HG03196 (cell line): ENCODE measurements around the gene OS9.

Experiments used
- ATAC-seq: cut with Tn5 transposase; IDR thresholded peaks from one replicate; pipeline ENCODE4 v1.9.1; 2021; ENCODE audit not compliant: unreplicated experiment

OS9 gene

DNA sequence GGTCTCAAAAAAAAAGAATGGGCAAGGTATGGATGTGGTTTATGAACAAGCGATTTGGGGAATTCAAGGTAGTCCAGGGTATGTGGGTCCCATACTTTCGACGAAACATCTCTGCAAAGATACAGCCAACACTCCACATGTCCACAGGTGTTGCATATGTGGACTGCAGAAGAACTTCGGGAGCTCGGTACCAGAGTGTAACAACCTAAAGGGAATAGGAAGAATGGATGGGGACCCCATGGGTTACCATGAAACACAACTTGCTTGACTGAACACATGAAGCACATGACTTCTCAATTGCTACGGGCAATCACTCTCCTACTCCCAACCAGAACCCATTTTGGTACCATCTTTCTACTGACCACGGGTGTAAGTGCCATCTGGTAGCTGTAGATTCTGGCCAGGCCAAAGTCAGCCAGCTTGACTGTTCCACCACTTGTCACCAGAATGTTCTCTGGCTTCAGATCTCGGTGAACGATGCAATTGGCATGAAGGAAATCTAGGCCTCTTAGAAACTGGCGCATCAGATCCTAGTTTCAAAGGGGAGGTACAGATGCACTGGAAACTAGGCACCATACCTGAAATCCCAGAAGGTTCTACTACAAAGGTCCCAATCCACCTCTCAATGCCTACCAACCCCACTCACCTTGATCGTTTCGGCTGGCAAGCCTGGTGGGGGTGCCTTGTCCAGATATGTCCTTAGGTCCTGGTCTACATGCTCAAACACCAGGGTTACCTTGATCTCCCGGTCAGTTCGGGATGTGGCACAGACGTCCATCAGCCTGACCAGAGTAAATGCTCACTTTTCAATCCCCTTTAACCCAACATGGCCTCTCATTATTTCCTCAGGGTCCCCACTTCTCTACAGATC, 56.9 kb downstream of the OS9 start:
- no peak for ATAC-seq

DNA sequence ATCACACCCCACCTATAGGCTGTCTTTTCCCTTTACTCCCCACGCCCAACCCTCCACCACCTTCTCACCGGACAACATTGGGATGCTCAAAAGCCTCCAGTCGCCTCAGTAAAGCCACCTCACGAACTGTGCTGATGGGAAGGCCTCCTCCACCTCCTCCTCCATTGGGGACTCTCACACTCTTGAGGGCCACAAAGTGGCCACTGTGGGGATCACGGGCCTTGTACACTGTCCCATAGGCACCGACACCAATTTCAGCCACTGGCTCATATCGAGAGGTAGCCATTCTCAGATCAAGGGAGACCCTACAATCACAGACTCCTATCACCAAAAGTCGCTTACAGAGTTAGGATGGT, 57.5 kb downstream of the OS9 start:
- ATAC-seq, result no peak

DNA sequence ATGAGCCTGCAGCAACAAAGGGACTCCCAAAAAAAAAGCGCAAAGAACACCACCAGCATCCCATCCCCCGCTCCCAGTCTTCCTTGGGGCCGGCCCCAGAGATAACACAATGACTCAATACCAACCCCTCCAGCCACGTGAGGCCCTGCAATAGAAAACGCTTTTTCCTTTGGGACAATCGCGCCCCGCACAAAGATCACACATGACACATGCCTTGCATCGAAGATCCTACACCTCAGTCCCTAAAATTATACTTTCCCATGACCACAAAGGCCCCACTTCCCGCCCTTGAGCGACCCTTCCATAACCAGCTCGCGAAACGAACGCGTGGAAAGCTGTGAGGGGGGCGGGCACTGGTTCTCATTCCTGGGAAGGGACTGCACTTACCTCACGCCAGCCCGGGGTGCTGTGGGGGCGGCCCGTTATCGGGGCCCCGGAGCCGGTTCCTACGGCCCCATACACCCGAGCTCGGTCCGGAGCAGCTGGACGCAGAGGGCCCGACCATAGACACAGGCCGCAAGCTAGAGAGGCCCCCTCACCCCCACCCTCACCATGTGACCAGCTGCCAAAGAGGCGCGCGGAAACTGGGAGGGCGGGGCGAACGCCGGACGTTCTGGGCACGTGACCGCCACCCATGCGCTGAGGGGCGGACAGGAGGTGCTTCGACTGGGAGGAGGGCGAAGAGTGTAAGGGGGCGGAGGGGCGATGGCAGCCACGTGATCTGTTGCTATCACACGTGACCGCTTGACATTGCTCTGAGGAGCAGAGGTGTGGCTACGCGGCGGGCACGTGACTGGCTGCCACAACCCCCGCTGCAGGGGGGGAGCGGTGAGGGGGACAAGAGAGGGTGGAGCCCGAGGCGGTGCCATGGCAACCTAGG, 58.1 kb downstream of the OS9 start, which contains the start of gene CDK4:
CDK4 (minus strand) TSS at position 523 of the 880 bp plus-strand sequence. CDS start 593 bp downstream, outside the sequence.
- peak; percentile 71 for ATAC-seq

DNA sequence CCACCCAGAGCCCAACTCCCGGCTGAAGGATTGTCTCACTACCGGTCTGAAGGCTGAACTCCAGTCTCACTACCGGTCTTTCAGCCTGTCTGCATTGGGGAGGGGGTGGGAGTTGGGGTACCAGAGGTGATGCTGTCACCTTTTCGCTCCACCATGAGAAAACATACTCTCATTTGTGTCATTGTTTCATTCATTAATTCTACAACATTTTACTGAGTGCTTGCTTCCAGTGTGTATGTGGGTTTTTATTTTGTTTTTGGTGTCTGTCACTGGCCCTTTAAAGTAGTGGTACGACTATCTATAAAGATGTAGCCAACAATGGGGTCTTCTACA, 58.7 kb downstream of the OS9 start:
- ATAC-seq, result no peak

DNA sequence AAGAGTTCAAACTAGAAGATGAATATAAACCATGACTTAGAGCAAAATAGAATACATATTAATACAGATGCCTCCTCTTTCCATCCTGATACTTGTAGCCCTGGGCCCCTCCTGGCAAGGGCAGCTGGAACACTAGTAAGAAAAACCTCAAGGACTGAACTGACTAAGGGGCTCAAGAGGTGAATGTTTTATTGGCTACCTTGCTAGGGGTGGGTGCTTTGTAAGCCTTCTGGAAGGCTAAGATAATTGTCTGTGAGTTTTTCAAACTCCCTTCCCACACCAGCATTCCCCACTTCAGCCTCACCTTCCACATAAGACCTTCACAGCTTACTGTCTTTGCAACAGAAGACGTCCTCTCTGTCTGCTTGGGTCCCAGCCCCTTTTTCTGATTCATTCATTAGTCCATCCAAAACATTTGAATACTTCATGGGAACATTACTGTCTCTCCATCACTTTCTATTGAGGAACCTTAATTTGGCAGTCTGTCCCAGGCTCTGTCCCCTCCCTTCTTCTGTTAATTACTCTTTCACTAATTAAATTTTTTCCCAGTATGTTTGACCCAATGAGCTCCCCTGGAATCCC, 59.9 kb downstream of the OS9 start:
- ATAC-seq, result no peak

DNA sequence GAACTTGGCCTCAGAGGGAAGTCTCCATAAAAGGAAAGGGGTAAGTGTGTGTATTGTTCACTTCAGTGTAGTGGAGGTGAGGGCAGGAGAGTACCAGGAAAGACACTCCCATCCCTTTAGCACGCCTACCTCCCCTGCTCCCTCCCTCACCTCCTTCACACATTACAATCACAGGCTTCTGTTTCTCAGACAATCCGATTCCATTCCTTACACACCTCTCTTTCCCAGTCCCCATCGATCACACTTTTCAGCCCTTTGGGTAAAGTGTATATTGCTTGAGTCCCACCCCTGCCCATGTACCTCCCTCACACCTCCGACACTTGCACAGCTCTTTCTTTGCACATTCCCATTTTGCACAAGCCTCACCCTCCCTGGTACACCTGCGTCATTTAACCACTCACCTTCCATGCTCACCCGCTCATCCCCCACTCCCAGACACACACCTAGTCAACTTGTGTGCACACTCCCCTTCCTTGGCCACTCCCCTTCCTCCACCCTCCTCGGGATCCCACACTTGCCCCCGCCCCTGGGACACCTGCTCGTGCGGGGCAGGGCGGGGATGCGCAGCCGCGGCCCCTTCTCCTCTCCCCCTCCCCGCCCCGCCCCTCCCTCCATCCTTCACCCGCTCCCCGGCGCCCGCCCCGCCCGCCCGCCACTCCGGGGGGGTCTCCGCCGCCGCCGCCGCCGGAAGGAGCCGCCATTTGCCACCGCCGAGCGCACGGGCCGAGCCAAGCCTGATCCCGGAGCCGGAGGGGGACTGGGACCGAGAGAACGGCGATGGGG, 60.7 kb downstream of the OS9 start, which contains the start of gene MARCHF9:
MARCHF9 (plus strand) TSS at position 693 of the 783 bp plus-strand sequence. CDS start 426 bp downstream, outside the sequence.
- peak; percentile 32 for ATAC-seq

DNA sequence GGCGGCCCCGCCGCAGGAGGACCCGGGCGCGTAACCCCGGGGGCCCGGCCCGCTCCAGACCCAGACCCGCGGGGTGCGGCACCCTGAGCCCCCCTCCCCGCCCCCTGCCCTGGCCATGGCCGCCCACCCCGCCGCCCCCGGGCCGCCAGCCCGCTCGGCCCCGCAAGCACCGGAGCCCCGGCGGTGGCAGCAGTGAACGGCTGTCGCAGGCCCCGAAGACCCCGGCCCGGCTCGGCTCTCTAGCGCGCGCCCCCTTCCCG, 61.2 kb downstream of the OS9 start:
- no peak for ATAC-seq

DNA sequence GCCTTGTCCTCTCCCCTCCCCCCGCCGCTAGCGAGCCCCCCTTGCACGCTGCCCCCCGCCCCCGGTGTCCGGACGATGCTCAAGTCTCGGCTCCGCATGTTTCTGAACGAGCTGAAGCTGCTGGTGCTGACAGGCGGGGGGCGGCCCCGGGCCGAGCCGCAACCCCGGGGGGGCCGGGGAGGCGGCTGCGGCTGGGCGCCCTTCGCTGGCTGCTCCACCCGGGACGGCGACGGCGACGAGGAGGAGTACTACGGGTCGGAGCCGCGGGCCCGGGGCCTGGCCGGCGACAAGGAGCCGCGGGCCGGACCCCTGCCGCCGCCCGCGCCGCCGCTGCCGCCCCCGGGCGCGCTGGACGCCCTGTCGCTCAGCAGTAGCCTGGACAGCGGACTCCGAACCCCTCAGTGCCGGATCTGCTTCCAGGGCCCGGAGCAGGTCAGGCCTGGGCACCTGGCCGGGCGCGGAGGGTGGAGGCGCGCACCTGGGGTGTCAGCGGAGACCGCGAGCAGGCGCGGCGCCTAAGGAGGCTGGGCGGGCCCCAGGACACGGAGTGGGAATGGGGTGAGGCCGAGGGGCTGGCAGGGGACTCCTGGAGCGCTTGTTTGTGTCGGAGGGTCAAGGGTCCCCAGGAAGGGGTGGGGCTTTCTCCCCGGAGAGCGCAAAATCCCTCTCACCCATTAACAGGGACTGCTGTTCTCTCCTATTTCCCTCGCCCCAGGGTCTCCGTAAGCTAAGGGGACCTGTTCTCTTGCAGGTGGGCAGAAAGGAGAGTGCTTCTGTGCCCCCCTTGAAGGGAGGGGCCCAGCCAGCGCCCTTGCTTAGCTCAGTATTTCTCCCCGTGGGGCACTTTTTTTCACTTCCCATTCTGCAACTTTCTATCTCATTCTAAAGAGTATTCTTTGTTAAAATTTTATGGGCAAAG, 61.8 kb downstream of the OS9 start:
- no peak for ATAC-seq

DNA sequence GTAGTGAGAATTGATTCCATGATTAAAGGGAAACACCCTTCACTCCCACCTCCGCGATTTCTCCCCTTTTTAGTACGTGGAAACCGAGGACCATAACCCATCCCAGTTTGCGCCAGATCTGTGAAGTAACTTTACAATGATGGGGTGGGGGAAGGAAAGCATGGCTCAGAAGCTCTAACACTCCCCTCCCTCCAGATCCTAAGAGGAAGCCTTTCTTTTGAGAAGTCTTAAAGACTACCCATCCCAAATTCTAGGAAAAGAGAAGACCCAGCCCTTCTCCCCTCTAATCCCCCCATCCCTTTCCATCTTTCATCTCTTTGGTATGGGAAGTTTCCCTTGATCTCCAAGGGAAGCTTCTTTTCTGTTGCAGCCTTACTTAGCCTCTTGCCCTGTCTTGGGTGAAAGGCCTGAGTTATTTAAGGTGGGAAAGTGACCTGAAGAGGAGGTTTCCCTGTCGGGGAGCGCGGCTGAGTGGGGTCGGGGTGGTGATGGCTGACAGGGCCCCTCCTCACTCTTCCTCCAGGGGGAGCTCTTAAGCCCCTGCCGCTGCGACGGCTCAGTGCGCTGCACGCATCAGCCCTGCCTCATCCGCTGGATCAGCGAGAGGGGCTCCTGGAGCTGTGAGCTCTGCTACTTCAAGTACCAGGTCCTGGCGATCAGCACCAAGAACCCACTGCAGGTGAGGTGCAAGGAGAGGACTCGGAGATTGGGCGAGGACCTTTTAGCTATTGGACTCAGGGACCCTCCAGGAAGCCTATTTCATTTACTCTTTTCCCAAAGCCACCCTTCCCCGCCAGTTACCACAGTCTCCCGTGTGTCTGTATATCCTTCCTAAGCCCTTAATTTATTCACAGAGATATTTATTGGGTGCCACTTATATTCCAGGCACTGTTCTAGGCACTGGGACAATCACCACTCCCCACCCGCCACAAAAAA, 62.7 kb downstream of the OS9 start:
- no peak for ATAC-seq

DNA sequence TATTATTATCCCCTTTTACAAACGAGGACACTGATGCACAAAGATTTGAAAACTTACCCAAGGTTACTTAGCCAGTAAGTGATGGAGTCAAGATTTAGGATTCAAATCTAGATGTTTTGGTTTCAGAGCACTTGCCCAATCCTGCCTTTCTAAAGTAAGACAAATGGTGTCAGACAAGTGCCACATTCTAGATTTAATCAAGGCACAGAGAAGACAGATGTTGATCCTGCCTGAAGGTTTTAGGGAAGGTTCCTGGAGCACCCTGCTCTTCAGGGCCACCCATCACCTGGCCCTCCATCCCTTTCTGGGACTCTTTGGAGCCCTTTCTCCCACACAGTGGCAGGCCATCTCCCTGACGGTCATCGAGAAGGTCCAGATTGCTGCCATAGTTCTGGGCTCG, 63.8 kb downstream of the OS9 start:
- ATAC-seq, result no peak

DNA sequence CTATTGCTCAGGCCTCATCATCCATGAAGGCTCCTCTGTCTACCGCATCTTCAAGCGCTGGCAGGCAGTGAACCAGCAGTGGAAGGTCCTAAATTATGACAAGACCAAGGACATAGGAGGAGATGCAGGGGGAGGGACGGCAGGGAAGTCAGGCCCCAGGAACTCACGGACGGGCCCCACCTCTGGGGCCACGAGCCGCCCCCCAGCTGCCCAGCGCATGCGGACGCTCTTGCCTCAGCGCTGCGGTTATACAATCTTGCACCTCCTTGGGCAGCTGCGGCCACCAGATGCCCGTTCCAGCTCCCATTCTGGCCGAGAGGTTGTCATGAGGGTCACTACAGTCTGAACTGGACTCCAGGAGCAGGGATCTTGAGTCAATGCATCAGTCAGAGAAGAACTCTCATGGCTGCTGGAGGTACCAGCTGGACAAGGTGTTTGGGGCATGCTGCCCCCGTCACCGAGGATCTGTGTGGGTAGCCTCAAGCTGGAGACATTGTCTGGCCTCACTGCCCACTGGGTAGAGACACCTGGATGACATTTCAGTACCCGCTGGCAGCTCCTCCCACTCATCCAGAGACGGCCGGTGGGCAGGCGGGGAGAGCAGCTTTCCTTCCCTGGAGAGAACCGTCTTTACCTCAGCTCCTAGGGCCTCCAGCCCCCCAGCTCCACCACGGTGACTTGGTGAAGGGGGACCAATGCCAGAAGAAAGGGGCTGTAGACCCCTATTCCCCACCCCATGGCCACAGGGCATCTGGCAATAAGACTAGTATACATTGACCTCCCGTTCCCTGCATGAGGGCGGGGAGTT, 64.8 kb downstream of the OS9 start:
- no peak for ATAC-seq

DNA sequence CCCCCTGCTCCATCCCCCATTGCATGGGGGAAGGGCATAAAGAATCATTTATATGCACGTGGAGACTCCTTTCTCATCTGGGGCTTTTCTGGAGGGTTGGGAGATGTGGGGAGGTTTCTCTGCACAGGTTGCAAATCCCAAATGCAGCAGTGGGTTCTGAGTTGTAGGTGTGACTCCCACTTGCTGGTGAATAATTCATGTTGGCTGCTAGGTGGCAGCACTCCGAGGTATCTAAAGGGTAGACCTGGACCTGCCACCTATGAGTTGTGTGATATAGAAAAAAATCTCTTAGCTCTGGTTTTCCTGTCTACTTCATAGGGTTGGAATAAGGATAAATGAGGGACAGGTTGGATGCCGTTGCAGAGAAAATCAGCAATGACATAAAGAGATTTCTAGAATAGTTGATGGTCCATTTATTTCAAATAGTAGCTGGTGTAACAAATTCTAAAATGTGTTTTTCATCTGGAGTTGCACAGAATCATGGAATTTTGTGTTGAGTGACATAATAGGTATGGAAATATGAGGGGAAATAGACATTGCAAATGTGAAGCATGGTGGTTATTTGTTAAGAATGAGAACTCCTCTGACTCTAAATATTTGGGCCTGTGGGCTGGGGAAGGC, 65.5 kb downstream of the OS9 start:
- no peak for ATAC-seq

DNA sequence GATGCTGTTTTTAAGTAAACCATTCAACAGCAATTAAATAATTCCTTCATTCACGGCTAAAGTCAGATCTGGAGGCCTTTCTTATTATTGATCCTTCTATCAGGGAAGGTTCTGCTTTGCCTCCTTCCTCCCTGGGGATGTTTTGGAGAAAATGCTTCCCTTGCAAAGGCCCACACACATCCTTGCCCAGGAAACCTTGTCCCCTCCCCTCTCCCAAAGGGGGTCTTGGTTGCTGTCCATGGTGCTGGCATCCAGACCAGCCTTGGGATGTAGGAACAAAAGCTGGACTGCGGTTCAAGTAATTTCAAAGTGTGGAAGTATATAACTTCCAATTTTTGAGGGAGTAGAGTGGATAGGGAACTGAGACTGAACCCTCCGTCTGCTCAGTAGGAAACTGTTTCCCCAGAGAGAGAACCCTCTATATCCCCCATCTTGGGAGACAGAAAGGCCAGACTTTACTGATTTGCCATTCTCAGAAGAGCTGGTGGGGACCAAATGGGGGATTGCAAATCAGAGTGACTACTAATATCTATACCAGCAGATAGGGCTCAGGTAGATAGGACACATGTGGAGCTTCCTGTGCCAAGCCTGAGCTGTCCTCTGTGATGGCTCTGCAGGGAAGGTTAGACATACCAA, 66.5 kb downstream of the OS9 start:
- no peak for ATAC-seq

DNA sequence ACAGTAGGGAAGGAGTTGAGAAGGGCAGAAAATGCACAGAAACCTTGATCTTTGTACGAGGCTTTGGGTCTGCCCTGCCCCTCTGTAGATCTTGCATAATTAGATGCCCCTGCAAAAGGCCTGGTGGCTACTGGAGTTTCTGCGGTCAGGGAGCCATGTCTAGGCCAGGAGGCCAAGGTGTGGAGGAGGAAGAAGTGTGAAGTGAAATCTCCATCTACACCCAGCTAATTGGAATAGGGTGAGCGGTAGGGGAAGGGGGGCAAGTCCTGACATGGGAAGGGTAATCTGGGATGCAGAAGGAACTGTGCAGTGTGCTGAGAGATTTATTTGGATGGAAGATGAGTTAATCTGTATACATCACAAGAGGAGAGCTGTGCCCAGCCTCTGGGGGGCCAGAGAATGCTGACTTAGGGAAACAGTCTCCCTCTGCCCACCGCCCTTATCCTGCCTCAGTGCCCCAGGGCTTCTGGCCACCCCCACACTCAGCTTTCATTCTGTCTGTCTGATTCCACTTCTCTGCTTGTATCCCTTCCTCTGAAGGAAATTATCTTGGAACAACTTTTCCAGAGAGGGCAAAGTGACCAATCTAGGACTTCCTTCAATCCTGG, 67.6 kb downstream of the OS9 start:
- ATAC-seq, result no peak

DNA sequence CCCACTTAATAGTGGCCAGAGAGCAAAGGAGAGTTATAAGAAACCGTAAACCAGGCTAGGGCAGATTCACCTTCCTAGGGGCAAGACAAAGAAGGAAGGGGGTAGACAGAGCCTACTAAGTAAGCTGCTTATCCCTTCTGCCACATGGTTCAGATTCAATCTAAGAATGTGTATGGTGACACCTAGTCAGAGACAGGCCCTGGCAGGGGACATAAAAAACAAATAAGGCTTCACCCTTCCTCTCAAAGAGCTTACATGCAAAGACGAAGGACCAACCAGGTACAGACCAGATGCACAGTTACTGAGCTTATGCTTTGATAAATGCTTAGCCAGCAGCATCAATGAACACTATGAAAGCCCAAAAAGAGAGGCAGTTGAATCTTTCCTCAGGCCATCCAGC, 68.5 kb downstream of the OS9 start:
- ATAC-seq, result no peak

DNA sequence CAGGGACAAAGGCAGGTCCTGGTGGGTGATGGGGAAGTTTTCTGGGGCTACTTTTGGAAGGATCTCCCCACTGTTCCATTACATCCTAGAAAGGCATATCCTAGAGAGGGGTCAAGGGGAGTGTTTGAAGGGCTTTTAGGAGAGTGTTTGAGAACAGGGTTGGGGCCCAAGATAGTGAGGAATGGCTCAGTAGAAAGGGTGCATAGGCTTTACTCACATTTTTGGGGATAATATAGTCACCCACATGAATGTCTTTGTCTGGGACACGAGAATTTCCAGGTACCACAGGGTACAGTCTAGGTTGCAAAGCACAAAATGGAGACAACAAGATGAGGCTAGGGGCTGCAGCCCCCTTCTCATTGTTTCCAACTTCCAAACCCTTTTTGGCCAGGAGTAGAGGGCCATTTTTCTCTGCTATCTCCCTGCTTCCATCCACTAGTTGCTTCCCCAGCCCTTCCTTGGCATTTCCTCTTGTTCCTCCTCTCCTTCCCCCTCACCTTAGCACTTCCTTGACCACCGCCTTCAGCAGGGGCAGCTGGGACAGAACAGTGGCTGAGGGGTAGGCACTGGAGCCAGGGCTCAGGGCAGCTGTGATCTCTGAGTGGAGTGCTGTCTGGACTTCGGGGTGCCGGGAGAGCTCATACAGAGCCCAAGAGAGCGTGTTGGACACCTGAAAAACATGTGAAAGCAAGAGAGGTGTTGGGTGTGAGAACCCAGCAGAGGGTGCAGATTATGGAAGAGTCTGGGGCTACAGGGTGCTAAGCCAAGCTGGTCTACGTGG, 70.1 kb downstream of the OS9 start:
- no peak for ATAC-seq
